Fibroblast of lung (primary cell): ENCODE results near the gene CBX8. TPM values are rescaled to one million over a fixed set of nuclear protein-coding genes. Genes with fewer than 3 reads are reported as not detected.

Experiments used
- DNase-seq, 2 donors: peaks; one replicate each; pipeline versions ENCODE4 v3.0.0 to v3.0.0-alpha.2; 2010; ENCODE audit warnings: low read depth in 2 of 2
- H2AFZ ChIP-seq: 2 replicates; pipeline ENCODE4 v1.5.1; 2012; ENCODE audit warnings: low read length, control low read depth, inconsistent platforms
- H3K27ac ChIP-seq: 2 replicates; pipeline ENCODE4 v1.5.1; 2011; ENCODE audit warnings: low read length, control low read depth; ENCODE audit not compliant: insufficient read depth
- H3K27me3 ChIP-seq: 2 replicates; pipeline ENCODE4 v1.5.1; 2011; ENCODE audit warnings: mild to moderate bottlenecking, low read length; ENCODE audit not compliant: control insufficient read depth, insufficient read depth
- H3K36me3 ChIP-seq: 2 replicates; pipeline ENCODE4 v1.5.1; 2011; ENCODE audit warnings: low read length; ENCODE audit not compliant: control insufficient read depth, insufficient read depth
- H3K4me1 ChIP-seq: 2 replicates; pipeline ENCODE4 v1.5.1; 2011; ENCODE audit warnings: low read length; ENCODE audit not compliant: control insufficient read depth, insufficient read depth; ENCODE audit errors: extremely low read depth
- H3K4me2 ChIP-seq: 2 replicates; pipeline ENCODE4 v1.5.1; 2011; ENCODE audit warnings: low read length, control low read depth; ENCODE audit not compliant: insufficient read depth; ENCODE audit errors: extremely low read depth
- H3K4me3 ChIP-seq, 4 experiments: fragments of 200-600 bp in 1 of 4; sonication (generic) in 1 of 4; replicated peaks in 1 of 4; 2 replicates each; pipeline ENCODE4 v1.5.1; 2011 to 2016; ENCODE audit warnings: low read length in 4 of 4, low read depth in 3 of 4, mild to moderate bottlenecking in 3 of 4, control low read depth in 2 of 4, inconsistent platforms in 1 of 4, mixed read lengths in 1 of 4; ENCODE audit not compliant: insufficient read depth in 1 of 4; ENCODE audit errors: control extremely low read depth in 1 of 4
- H3K79me2 ChIP-seq: 2 replicates; pipeline ENCODE4 v1.5.1; 2012; ENCODE audit warnings: mild to moderate bottlenecking, low read length, inconsistent platforms; ENCODE audit not compliant: control insufficient read depth, insufficient read depth
- H3K9ac ChIP-seq: 2 replicates; pipeline ENCODE4 v1.5.1; 2011; ENCODE audit warnings: mild to moderate bottlenecking, low read length, control low read depth; ENCODE audit not compliant: insufficient read depth
- H3K9me3 ChIP-seq: 2 replicates; pipeline ENCODE4 v1.5.1; 2012; ENCODE audit warnings: low read depth, low read length; ENCODE audit not compliant: control insufficient read depth, insufficient read depth
- H4K20me1 ChIP-seq: 2 replicates; pipeline ENCODE4 v1.5.1; 2011; ENCODE audit warnings: low read length; ENCODE audit not compliant: control insufficient read depth, insufficient read depth; ENCODE audit errors: extremely low read depth
- CTCF ChIP-seq, 2 donors: IDR thresholded peaks in 1 of 2; conservative IDR thresholded peaks in 1 of 2; 1 replicate in 1 of 2; 2 replicates in 1 of 2; pipeline ENCODE4 v1.5.1; 2011 to 2012; ENCODE audit warnings: low read length in 2 of 2, control low read depth in 1 of 2, inconsistent platforms in 1 of 2, low read depth in 1 of 2, mild to moderate bottlenecking in 1 of 2
- EZH2 ChIP-seq: IDR thresholded peaks from 2 replicates; pipeline ENCODE4 v1.5.1; 2012; ENCODE audit warnings: low read length, control low read depth, mild to moderate bottlenecking; ENCODE audit errors: missing control alignments
- polyA plus RNA-seq, 2 donors: library from polyadenylated mRNA; depleted of rRNA in 1 of 2; stranded (reverse) in 1 of 2; unstranded in 1 of 2; fragments of >200 nt; gene quantifications; 2 replicates each; pipeline ENCODE4 v1.2.1, GENCODE V29; 2011 to 2012; ENCODE audit warnings: missing spikeins in 1 of 2
- total RNA-seq: library from RNA; depleted of rRNA; stranded (reverse); fragments of >200 nt; gene quantifications from 2 replicates; pipeline ENCODE4 v1.2.1, GENCODE V29; 2014

CBX8 gene
- total and polyA plus RNA-seq, 2 donors (not counting 1 experiment from before 2014, with no cell fraction given), result 0.19 to 4.0 TPM

- Histone ChIP-seq H3K4me2 (peak overlapping the region; percentile 44), H3K27ac (no peak overlapping the region)
- peak in 1 of 2 donors; percentile 66 for DNase-seq
Observed at GRCh38 chr17:79840269-79840988, 43.6 kb upstream of the CBX8 start.

GRCh38 chr17:79839356-79840268 is 42.7 kb upstream of the CBX8 start, which contains the start of gene CBX4:
TSS of gene CBX4 (minus strand) at chr17:79839440. CDS start at chr17:79839251, 189 bp downstream.
- H3K9ac ChIP-seq, result peak within 1 kb of the TSS; percentile 58
- no peaks in the 10 kb centered on the region for H3K9me3 ChIP-seq
- DNase-seq, result peak; percentile 90
- peak within 1 kb of the TSS; percentile 62 for H2AFZ ChIP-seq
- peak within 1 kb of the TSS; percentile 74 to 91 (median 80) for H3K4me3 ChIP-seq
- TF ChIP-seq EZH2 (peak; percentile 75), CTCF (conservative IDR thresholded peaks at IDR 0.05 in 1 of 2, IDR thresholded peaks at IDR 0.05 in 1 of 2; ENCODE audit: low read depth in 1 of 2, low read length in 2 of 2) (peak; percentile 15 to 55)
- peak within 1 kb of the TSS; percentile 99 for H3K4me2 ChIP-seq
- H3K27ac ChIP-seq, result peak within 1 kb of the TSS; percentile 67
- peaks cover 9% of the 10 kb centered on the region for H3K36me3 ChIP-seq
- H4K20me1 ChIP-seq, result no peaks in the 10 kb centered on the region
- peaks cover 17% of the 10 kb centered on the region for H3K4me1 ChIP-seq
- peaks cover 13% of the 10 kb centered on the region for H3K79me2 ChIP-seq
- H3K27me3 ChIP-seq, result peaks cover 34% of the 10 kb centered on the region

More at GRCh38 chr17:79840269-79840988, 43.6 kb upstream of the CBX8 start:
- H3K79me2 ChIP-seq, result peaks cover 13% of the 10 kb centered on the region
- peaks cover 3% of the 10 kb centered on the region for H3K36me3 ChIP-seq
- no peaks in the 10 kb centered on the region for H4K20me1 ChIP-seq
- H3K4me1 ChIP-seq, result peaks cover 17% of the 10 kb centered on the region
- H3K4me3 ChIP-seq, result peak overlapping the region in 1 of 4 experiments; percentile 51
- no peak overlapping the region for H2AFZ ChIP-seq
- no peaks in the 10 kb centered on the region for H3K9me3 ChIP-seq
- H3K27me3 ChIP-seq, result peaks cover 34% of the 10 kb centered on the region
- TF ChIP-seq EZH2 (peak; percentile 43), CTCF (conservative IDR thresholded peaks at IDR 0.05 in 1 of 2, IDR thresholded peaks at IDR 0.05 in 1 of 2; ENCODE audit: low read depth in 1 of 2, low read length in 2 of 2) (no peak)
- H3K9ac ChIP-seq, result no peak overlapping the region
